Suprapubic skin (tissue), 3 donors: ENCODE data around the gene TMEM151A.

Experiments used
- POLR2AphosphoS5 ChIP-seq, 3 donors: sonication (generic); formaldehyde crosslinking; IDR thresholded peaks; one replicate each; pipeline ENCODE4 v1.6.1; 2017; ENCODE audit warnings: antibody characterized with exemption in 3 of 3
- TF ChIP-seq, protein P1 (sequence below), 2 donors: fragments of 200-600 bp in 1 of 2; fragments of 450-650 bp in 1 of 2; sonication (generic) in 1 of 2; IDR thresholded peaks; one replicate each; pipeline ENCODE4 v1.5.1; 2016 to 2019; ENCODE audit warnings: antibody characterized with exemption in 2 of 2, mild to moderate bottlenecking in 1 of 2, moderate library complexity in 1 of 2

GRCh38 chr11:66293352-66293751, 1.7 kb downstream of the TMEM151A start:
- TF ChIP-seq, protein P1, sequence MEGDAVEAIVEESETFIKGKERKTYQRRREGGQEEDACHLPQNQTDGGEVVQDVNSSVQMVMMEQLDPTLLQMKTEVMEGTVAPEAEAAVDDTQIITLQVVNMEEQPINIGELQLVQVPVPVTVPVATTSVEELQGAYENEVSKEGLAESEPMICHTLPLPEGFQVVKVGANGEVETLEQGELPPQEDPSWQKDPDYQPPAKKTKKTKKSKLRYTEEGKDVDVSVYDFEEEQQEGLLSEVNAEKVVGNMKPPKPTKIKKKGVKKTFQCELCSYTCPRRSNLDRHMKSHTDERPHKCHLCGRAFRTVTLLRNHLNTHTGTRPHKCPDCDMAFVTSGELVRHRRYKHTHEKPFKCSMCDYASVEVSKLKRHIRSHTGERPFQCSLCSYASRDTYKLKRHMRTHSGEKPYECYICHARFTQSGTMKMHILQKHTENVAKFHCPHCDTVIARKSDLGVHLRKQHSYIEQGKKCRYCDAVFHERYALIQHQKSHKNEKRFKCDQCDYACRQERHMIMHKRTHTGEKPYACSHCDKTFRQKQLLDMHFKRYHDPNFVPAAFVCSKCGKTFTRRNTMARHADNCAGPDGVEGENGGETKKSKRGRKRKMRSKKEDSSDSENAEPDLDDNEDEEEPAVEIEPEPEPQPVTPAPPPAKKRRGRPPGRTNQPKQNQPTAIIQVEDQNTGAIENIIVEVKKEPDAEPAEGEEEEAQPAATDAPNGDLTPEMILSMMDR (IDR thresholded peaks at IDR 0.05): no peak
- no peak for TF ChIP-seq POLR2AphosphoS5 (IDR thresholded peaks at IDR 0.05)
